PC-9 (cell line): ENCODE results near the gene PTPRT. TPM values are rescaled to one million over a fixed set of nuclear protein-coding genes. Genes with fewer than 3 reads are reported as not detected.

ENCODE experiments used
- BruUV-seq: library from RNA; stranded (reverse); fragments of 400-500 nt; replicated peaks from 2 replicates; lab custom pipeline; 2021; lab: Mats Ljungman, UMichigan
- CTCF ChIA-PET: fragments of 300-600 bp; sonication (Branson Sonifier 250); formaldehyde crosslinking; loops from one replicate; lab custom pipeline; 2022; ENCODE audit warnings: antibody characterized with exemption; lab: Charles Lee
- POLR2A ChIA-PET: fragments of 300-600 bp; sonication (Branson Sonifier 250); formaldehyde crosslinking; loops from one replicate; lab custom pipeline; 2022; ENCODE audit warnings: antibody characterized with exemption; ENCODE audit not compliant: unreplicated experiment; lab: Charles Lee
- DNase-seq, 2 experiments: peaks; one replicate each; pipeline versions ENCODE4 v3.0.0 to v3.0.0-alpha.2; 2015 to 2022; ENCODE audit warnings: mixed read lengths in 1 of 2
- H2AFZ ChIP-seq: fragments of 200-600 bp; sonication (generic); 2 replicates; pipeline ENCODE4 v1.8.1; 2017; ENCODE audit warnings: antibody characterized with exemption
- H3F3A ChIP-seq: fragments of 200-600 bp; sonication (generic); 2 replicates; pipeline ENCODE4 v1.8.1; 2017; ENCODE audit warnings: antibody characterized with exemption, mild to moderate bottlenecking, low read depth; ENCODE audit not compliant: insufficient read depth
- H3K27ac ChIP-seq: fragments of 200-600 bp; sonication (generic); 2 replicates; pipeline ENCODE4 v1.6.1; 2016; ENCODE audit warnings: mixed run types
- H3K27me3 ChIP-seq: fragments of 200-600 bp; sonication (generic); 2 replicates; pipeline ENCODE4 v1.6.1; 2016; ENCODE audit warnings: low read depth, mixed run types; ENCODE audit not compliant: insufficient read depth
- H3K36me3 ChIP-seq: fragments of 200-600 bp; sonication (generic); 2 replicates; pipeline ENCODE4 v1.6.1; 2016; ENCODE audit warnings: low read depth, mixed run types
- H3K4me1 ChIP-seq: fragments of 200-600 bp; sonication (generic); replicated peaks from 2 replicates; pipeline ENCODE4 v1.6.1; 2016; ENCODE audit warnings: mixed run types; ENCODE audit not compliant: insufficient read depth
- H3K4me2 ChIP-seq: fragments of 200-600 bp; sonication (generic); 2 replicates; pipeline ENCODE4 v1.6.1; 2017; ENCODE audit warnings: mixed run types
- H3K4me3 ChIP-seq: fragments of 200-600 bp; sonication (generic); 2 replicates; pipeline ENCODE4 v1.6.1; 2016; ENCODE audit warnings: mixed run types
- H3K79me2 ChIP-seq: fragments of 200-600 bp; sonication (generic); 2 replicates; pipeline ENCODE4 v1.6.1; 2017; ENCODE audit warnings: low read depth, mixed run types
- H3K9me2 ChIP-seq: fragments of 200-600 bp; sonication (generic); 2 replicates; pipeline ENCODE4 v1.8.1; 2017; ENCODE audit warnings: mild to moderate bottlenecking; ENCODE audit not compliant: insufficient read depth
- H3K9me3 ChIP-seq: fragments of 200-600 bp; sonication (generic); 2 replicates; pipeline ENCODE4 v1.8.1; 2016; ENCODE audit warnings: low read depth; ENCODE audit not compliant: insufficient read depth
- H4K20me1 ChIP-seq: fragments of 200-600 bp; sonication (generic); 2 replicates; pipeline ENCODE4 v1.8.1; 2017; ENCODE audit not compliant: insufficient read depth
- EZH2 ChIP-seq: fragments of 200-600 bp; sonication (generic); IDR thresholded peaks from 2 replicates; pipeline ENCODE4 v1.8.0; 2017; ENCODE audit warnings: antibody characterized with exemption, low read depth
- intact Hi-C: fragments of 100-400 bp; cut with micrococcal nuclease; formaldehyde crosslinking; loops from one replicate; pipeline ENCODE4 v1.10.0; 2022; ENCODE audit not compliant: unreplicated experiment
- total RNA-seq: library from RNA; stranded (reverse); gene quantifications from 2 replicates; pipeline ENCODE4 v1.2.3, GENCODE V29; 2021
- TF ChIP-seq, protein P1 (sequence below): fragments of 200-600 bp; sonication (generic); conservative IDR thresholded peaks from 2 replicates; pipeline ENCODE4 v1.6.1; 2017; ENCODE audit warnings: mixed run types, antibody characterized with exemption, mild to moderate bottlenecking, moderate library complexity

PTPRT gene
- total RNA-seq, 1 experiment from 2014 or later = not detected

DNA sequence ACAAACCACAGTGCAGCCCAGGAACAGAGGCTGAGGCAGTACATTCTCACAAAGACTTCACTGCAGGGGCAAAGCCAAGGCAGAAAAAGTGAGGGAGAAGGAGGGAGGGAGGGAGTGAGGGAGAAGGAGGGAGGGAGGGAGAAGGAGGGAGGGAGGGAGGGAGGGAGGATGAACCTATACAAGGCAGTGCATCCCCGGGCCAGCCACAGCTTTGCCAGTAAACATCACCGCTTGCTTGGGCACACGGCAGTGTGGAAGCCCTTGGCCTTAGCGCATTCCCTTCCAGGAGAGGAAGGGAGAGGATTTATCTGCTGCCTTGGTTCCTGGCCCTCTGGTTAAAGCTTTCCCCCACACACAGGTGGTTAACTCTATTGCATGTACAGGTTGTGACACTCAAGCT, 234.0 kb downstream of the PTPRT start:
- POLR2A ChIA-PET = no interaction called here
- no peaks in the 10 kb centered on the region for H3K36me3 ChIP-seq
- H3F3A ChIP-seq = no peaks in the 10 kb centered on the region
- TF ChIP-seq EZH2 = no peak
- TF ChIP-seq, protein P1, sequence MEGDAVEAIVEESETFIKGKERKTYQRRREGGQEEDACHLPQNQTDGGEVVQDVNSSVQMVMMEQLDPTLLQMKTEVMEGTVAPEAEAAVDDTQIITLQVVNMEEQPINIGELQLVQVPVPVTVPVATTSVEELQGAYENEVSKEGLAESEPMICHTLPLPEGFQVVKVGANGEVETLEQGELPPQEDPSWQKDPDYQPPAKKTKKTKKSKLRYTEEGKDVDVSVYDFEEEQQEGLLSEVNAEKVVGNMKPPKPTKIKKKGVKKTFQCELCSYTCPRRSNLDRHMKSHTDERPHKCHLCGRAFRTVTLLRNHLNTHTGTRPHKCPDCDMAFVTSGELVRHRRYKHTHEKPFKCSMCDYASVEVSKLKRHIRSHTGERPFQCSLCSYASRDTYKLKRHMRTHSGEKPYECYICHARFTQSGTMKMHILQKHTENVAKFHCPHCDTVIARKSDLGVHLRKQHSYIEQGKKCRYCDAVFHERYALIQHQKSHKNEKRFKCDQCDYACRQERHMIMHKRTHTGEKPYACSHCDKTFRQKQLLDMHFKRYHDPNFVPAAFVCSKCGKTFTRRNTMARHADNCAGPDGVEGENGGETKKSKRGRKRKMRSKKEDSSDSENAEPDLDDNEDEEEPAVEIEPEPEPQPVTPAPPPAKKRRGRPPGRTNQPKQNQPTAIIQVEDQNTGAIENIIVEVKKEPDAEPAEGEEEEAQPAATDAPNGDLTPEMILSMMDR = no peak
- H3K27ac ChIP-seq = no peak overlapping the region
- H3K4me2 ChIP-seq = no peak overlapping the region
- CTCF ChIA-PET = no interaction called here
- intact Hi-C loops = no loop called here
- H3K4me3 ChIP-seq = no peak overlapping the region
- H3K9me2 ChIP-seq = no peaks in the 10 kb centered on the region
- no peak for DNase-seq
- H3K4me1 ChIP-seq = no peaks in the 10 kb centered on the region
- peaks cover 12% of the 10 kb centered on the region; the same call in 1 of the 2 replicates for H3K27me3 ChIP-seq
- no TSS peak for BruUV-seq
- H4K20me1 ChIP-seq = no peaks in the 10 kb centered on the region
- H3K79me2 ChIP-seq = no peaks in the 10 kb centered on the region
- H3K9me3 ChIP-seq = no peaks in the 10 kb centered on the region
- no peak overlapping the region for H2AFZ ChIP-seq

DNA sequence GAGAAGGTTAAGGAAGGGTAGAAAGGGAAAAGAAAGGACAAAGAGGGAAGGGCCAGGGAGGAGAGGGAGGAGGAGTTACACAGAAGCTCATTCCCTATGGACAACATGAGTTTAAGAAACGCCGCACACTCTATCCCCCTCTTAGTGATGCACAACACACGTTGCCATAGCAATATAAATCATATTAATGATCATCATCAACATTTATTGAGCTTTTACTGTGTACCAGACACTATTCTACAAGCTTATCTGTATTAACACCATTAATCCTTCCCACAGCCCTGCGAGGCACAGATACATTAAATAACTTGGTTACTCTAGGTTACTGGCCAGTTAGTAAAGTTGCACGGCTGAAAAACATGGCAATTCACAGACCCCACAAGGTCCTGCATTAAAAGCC, 234.8 kb downstream of the PTPRT start:
- no peaks in the 10 kb centered on the region for H4K20me1 ChIP-seq
- peaks cover 9% of the 10 kb centered on the region; the same call in 1 of the 2 replicates for H3K27me3 ChIP-seq
- no peak for TF ChIP-seq EZH2
- TF ChIP-seq, protein P1 = no peak
- no peak for DNase-seq
- H3K9me2 ChIP-seq = no peaks in the 10 kb centered on the region
- H3K79me2 ChIP-seq = no peaks in the 10 kb centered on the region
- H3K9me3 ChIP-seq = no peaks in the 10 kb centered on the region
- no peaks in the 10 kb centered on the region for H3K36me3 ChIP-seq
- no peaks in the 10 kb centered on the region for H3K4me1 ChIP-seq
- no TSS peak for BruUV-seq
- POLR2A ChIA-PET = no interaction called here
- CTCF ChIA-PET = no interaction called here
- H3K27ac ChIP-seq = no peak overlapping the region
- intact Hi-C loops = no loop called here
- H3K4me2 ChIP-seq = no peak overlapping the region
- no peak overlapping the region for H2AFZ ChIP-seq
- H3K4me3 ChIP-seq = no peak overlapping the region
- H3F3A ChIP-seq = no peaks in the 10 kb centered on the region

DNA sequence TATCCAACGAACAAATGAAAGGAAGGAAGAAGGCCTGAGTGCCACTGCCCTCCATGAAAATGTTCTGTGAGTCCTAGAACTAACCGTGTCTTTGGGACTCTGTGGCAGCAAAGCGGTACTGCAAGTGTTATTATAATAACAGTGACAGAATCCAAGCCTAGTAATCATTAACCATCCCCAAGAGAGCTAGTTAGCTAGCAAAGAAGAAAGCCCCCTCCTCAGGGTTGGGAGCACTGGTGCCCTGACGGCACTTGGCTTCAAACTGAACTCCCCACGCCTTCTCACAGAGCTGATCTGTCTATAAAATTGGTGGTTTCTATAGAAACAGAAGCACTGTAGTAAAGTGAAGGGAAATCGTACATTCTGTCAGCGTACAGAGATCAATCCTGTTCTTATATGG, 239.8 kb downstream of the PTPRT start:
- no peak overlapping the region for H3K4me3 ChIP-seq
- no peaks in the 10 kb centered on the region for H4K20me1 ChIP-seq
- no TSS peak for BruUV-seq
- POLR2A ChIA-PET = no interaction called here
- no peak overlapping the region for H3K4me2 ChIP-seq
- no peak for DNase-seq
- H3F3A ChIP-seq = no peaks in the 10 kb centered on the region
- H3K27ac ChIP-seq = no peak overlapping the region
- TF ChIP-seq, protein P1 = no peak
- no peak for TF ChIP-seq EZH2
- no peaks in the 10 kb centered on the region for H3K4me1 ChIP-seq
- CTCF ChIA-PET = no interaction called here
- no peaks in the 10 kb centered on the region for H3K79me2 ChIP-seq
- no peaks in the 10 kb centered on the region for H3K36me3 ChIP-seq
- intact Hi-C loops = no loop called here
- H3K9me3 ChIP-seq = no peaks in the 10 kb centered on the region; the same call in 1 of the 2 replicates
- no peak overlapping the region for H2AFZ ChIP-seq
- 0 out of 2 replicates have a peak, but pooled peaks cover under 1% of the 10 kb centered on the region for H3K27me3 ChIP-seq
- H3K9me2 ChIP-seq = no peaks in the 10 kb centered on the region
